ENCODE data around the gene PRSS50.

DNA sequence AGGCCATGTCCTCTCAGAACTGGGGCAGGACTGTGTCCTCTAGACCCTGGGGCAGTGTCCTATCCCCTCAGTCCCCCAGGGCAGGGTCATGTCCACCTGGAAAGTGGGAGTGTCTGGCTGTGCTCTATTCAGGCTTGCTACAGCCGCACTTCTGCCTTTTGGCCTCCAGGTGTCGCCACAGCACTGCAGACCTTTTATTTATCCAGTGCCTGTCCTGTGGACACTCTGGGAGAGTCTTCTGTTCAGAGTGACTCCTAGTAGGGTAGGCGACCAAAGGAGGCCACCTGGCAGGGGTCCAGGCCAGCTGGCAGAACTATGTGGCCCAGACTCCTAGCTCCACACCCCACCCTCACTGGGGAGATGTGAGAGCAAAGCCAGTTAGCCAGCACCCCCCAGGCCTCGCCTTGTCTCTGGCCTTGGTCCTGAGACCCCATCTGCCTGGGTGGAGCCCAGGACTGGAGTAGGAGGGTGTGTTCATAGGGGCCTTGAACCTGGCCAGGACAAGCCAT is 12.6 kb downstream of the PRSS50 start:
- TF ChIP-seq, protein P1, sequence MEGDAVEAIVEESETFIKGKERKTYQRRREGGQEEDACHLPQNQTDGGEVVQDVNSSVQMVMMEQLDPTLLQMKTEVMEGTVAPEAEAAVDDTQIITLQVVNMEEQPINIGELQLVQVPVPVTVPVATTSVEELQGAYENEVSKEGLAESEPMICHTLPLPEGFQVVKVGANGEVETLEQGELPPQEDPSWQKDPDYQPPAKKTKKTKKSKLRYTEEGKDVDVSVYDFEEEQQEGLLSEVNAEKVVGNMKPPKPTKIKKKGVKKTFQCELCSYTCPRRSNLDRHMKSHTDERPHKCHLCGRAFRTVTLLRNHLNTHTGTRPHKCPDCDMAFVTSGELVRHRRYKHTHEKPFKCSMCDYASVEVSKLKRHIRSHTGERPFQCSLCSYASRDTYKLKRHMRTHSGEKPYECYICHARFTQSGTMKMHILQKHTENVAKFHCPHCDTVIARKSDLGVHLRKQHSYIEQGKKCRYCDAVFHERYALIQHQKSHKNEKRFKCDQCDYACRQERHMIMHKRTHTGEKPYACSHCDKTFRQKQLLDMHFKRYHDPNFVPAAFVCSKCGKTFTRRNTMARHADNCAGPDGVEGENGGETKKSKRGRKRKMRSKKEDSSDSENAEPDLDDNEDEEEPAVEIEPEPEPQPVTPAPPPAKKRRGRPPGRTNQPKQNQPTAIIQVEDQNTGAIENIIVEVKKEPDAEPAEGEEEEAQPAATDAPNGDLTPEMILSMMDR (IDR thresholded peaks at IDR 0.05), result peak; percentile 94
- TF ChIP-seq EZH2phosphoT487 (IDR thresholded peaks at IDR 0.05; ENCODE audit: borderline replicate concordance, low read depth), result no peak
- no peak for TF ChIP-seq POLR2AphosphoS5 (IDR thresholded peaks at IDR 0.05; ENCODE audit: low read depth, low read length)
- no peak for TF ChIP-seq EP300 (IDR thresholded peaks at IDR 0.05; ENCODE audit: borderline replicate concordance in 1 of 2, low read depth in 1 of 2, low read length in 1 of 2)
